Hepatocyte (in vitro differentiated cells): ENCODE data around the gene SGTB. TPM values are rescaled to one million over a fixed set of nuclear protein-coding genes. Genes with fewer than 3 reads are reported as not detected.

Source experiments
- DNase-seq: peaks from one replicate; pipeline ENCODE4 v3.0.0-alpha.2; 2016; ENCODE audit warnings: low spot score
- H2AFZ ChIP-seq: fragments of 200-600 bp; sonication (generic); 2 replicates; pipeline ENCODE4 v1.6.0; 2016; ENCODE audit warnings: antibody characterized with exemption, mild to moderate bottlenecking
- H3K27ac ChIP-seq: fragments of 200-600 bp; sonication (generic); 2 replicates; pipeline ENCODE4 v1.5.1; 2016; ENCODE audit warnings: mild to moderate bottlenecking
- H3K27me3 ChIP-seq: fragments of 200-600 bp; sonication (generic); 2 replicates; pipeline ENCODE4 v1.6.1; 2016
- H3K36me3 ChIP-seq: fragments of 200-600 bp; sonication (generic); replicated peaks from 2 replicates; pipeline ENCODE4 v1.5.1; 2016; ENCODE audit warnings: low read depth; ENCODE audit not compliant: insufficient read depth
- H3K4me1 ChIP-seq: fragments of 200-600 bp; sonication (generic); 2 replicates; pipeline ENCODE4 v1.5.1; 2016; ENCODE audit warnings: mild to moderate bottlenecking, moderate library complexity; ENCODE audit not compliant: insufficient read depth
- H3K4me2 ChIP-seq: fragments of 200-600 bp; sonication (generic); 2 replicates; pipeline ENCODE4 v1.6.0; 2016
- H3K4me3 ChIP-seq: fragments of 200-600 bp; sonication (generic); 2 replicates; pipeline ENCODE4 v1.5.1; 2016; ENCODE audit warnings: mild to moderate bottlenecking
- H3K79me2 ChIP-seq: fragments of 200-600 bp; sonication (generic); 2 replicates; pipeline ENCODE4 v1.6.0; 2017; ENCODE audit warnings: mild to moderate bottlenecking
- H3K9me2 ChIP-seq: fragments of 200-600 bp; sonication (generic); replicated peaks from 2 replicates; pipeline ENCODE4 v1.6.0; 2017; ENCODE audit warnings: mild to moderate bottlenecking; ENCODE audit not compliant: insufficient read depth
- H3K9me3 ChIP-seq: fragments of 200-600 bp; sonication (generic); 2 replicates; pipeline ENCODE4 v1.5.1; 2016; ENCODE audit warnings: low read depth, mild to moderate bottlenecking
- H4K20me1 ChIP-seq: fragments of 200-600 bp; sonication (generic); 2 replicates; pipeline ENCODE4 v1.6.0; 2016; ENCODE audit warnings: mild to moderate bottlenecking; ENCODE audit not compliant: insufficient read depth, poor library complexity, severe bottlenecking
- CTCF ChIP-seq: fragments of 200-600 bp; sonication (generic); IDR thresholded peaks from 2 replicates; pipeline ENCODE4 v1.5.1; 2016; ENCODE audit warnings: antibody characterized with exemption, mild to moderate bottlenecking; ENCODE audit not compliant: poor library complexity
- EZH2 ChIP-seq: fragments of 200-600 bp; sonication (generic); IDR thresholded peaks from 2 replicates; pipeline ENCODE4 v1.6.1; 2016; ENCODE audit warnings: antibody characterized with exemption, mild to moderate bottlenecking, borderline replicate concordance
- EZH2phosphoT487 ChIP-seq: fragments of 200-600 bp; sonication (generic); IDR thresholded peaks from one replicate; pipeline ENCODE4 v1.6.1; 2018; ENCODE audit warnings: antibody characterized with exemption, mild to moderate bottlenecking, low read depth, moderate library complexity; ENCODE audit not compliant: unreplicated experiment, severe bottlenecking
- WGBS: methylation state at CpG from one replicate; pipeline ENCODE4 v1.1.6; 2016; ENCODE audit warnings: low lambda C conversion rate; ENCODE audit errors: missing lambda C conversion rate; 5-methylcytosine and 5-hydroxymethylcytosine counted together
- polyA plus RNA-seq: library from polyadenylated mRNA; unstranded; fragments of >200 nt; fragmentation: Nextera tagmentation; extraction: Ambion mirVana; gene quantifications from 2 replicates; pipeline ENCODE4 v1.2.1, GENCODE V29; 2016
- total RNA-seq: library from RNA; depleted of rRNA; stranded (reverse); fragments of >200 nt; gene quantifications from 2 replicates; pipeline ENCODE4 v1.2.3, GENCODE V29; 2014

Gene SGTB
- total and polyA plus RNA-seq, 2 experiments from 2014 or later: 3.6 to 9.0 TPM

- H3K36me3 ChIP-seq: no peaks in the 10 kb centered on the region
- WGBS: 2% methylated on average over 28 of the region's 28 CpGs
- no peaks in the 10 kb centered on the region for H4K20me1 ChIP-seq
- H3K4me2 ChIP-seq: peak overlapping the region; percentile 95
- no peaks in the 10 kb centered on the region for H3K9me2 ChIP-seq
- no peaks in the 10 kb centered on the region for H3K9me3 ChIP-seq
- H3K4me3 ChIP-seq: peak overlapping the region; percentile 98
- H3K79me2 ChIP-seq: peaks cover 37% of the 10 kb centered on the region
- DNase-seq: no peak
- no peaks in the 10 kb centered on the region for H3K4me1 ChIP-seq
- peak overlapping the region; percentile 46 for H2AFZ ChIP-seq
- peak overlapping the region; percentile 74 for H3K27ac ChIP-seq
- no peaks in the 10 kb centered on the region for H3K27me3 ChIP-seq
- no peak for TF ChIP-seq EZH2
- no peak for TF ChIP-seq EZH2phosphoT487
- no peak for TF ChIP-seq CTCF
These were observed 880 bp upstream of the SGTB start for GRCh38 chr5:65722575-65723403.

GRCh38 chr5:65721050-65721719, 724 bp downstream of the SGTB start:
- Histone ChIP-seq H3K9me2 (no peaks in the 10 kb centered on the region), H4K20me1 (no peaks in the 10 kb centered on the region), H3K9me3 (no peaks in the 10 kb centered on the region), H3K4me3 (peak overlapping the region; percentile 98), H3K4me2 (peak overlapping the region; percentile 95), H2AFZ (peak overlapping the region; percentile 98), H3K4me1 (no peaks in the 10 kb centered on the region), H3K36me3 (no peaks in the 10 kb centered on the region), H3K79me2 (peaks cover 32% of the 10 kb centered on the region), H3K27ac (peak overlapping the region; percentile 82), H3K27me3 (no peaks in the 10 kb centered on the region)
- TF ChIP-seq EZH2: no peak
- TF ChIP-seq CTCF: no peak
- TF ChIP-seq EZH2phosphoT487: no peak
- DNase-seq: peak; percentile 69
- WGBS: 8% methylated on average over 19 of the region's 19 CpGs

GRCh38 chr5:65718576-65719310, 3.2 kb downstream of the SGTB start:
- H3K36me3 ChIP-seq: no peaks in the 10 kb centered on the region
- H3K4me1 ChIP-seq: no peaks in the 10 kb centered on the region
- no peaks in the 10 kb centered on the region for H3K27me3 ChIP-seq
- no peak overlapping the region for H3K4me2 ChIP-seq
- H3K4me3 ChIP-seq: no peak overlapping the region
- H3K9me2 ChIP-seq: no peaks in the 10 kb centered on the region
- no peak overlapping the region for H3K27ac ChIP-seq
- TF ChIP-seq EZH2: no peak
- no peak for TF ChIP-seq EZH2phosphoT487
- TF ChIP-seq CTCF: no peak
- H2AFZ ChIP-seq: no peak overlapping the region
- H4K20me1 ChIP-seq: no peaks in the 10 kb centered on the region
- peaks cover 16% of the 10 kb centered on the region for H3K79me2 ChIP-seq
- no peaks in the 10 kb centered on the region for H3K9me3 ChIP-seq
- DNase-seq: no peak
